IMR-90 (cell line): ENCODE measurements around the gene TM9SF4. TPM values are rescaled to one million over a fixed set of nuclear protein-coding genes. Genes with fewer than 3 reads are reported as not detected.
"Not testable (repeated sequence)": the region's sequence is repeated elsewhere in the genome, so short reads cannot be mapped to it uniquely, and the experiment has no call there.

Experiments used
- ATAC-seq: fragments of 200-7000 bp; cut with Tn5 transposase; 2 replicates; pipeline ENCODE4 v1.9.1; 2020; ENCODE audit warnings: low read depth, mild to moderate bottlenecking, moderate library complexity
- BruUV-seq: library from RNA; stranded (reverse); fragments of 400-500 nt; replicated peaks from 2 replicates; lab custom pipeline; 2021; lab: Mats Ljungman, UMichigan
- CTCF ChIA-PET: fragments of 300-600 bp; formaldehyde crosslinking; extraction: SDS; loops from one replicate; lab custom pipeline; 2021; ENCODE audit warnings: antibody characterized with exemption; lab: Yijun Ruan, JAX
- POLR2A ChIA-PET: fragments of 300-600 bp; sonication (Branson Sonifier 250); formaldehyde crosslinking; loops from one replicate; lab custom pipeline; 2022; ENCODE audit warnings: antibody characterized with exemption; ENCODE audit not compliant: unreplicated experiment; lab: Charles Lee
- DNase-seq: peaks from one replicate; pipeline ENCODE4 v3.0.0; 2013
- H2AFZ ChIP-seq: replicated peaks from 2 replicates; pipeline ENCODE3; 2013; ENCODE audit warnings: low read length, mild to moderate bottlenecking; ENCODE audit not compliant: poor library complexity
- H2AK5ac ChIP-seq: 2 replicates; pipeline ENCODE4 v1.6.1; 2013; ENCODE audit warnings: low read depth, low read length, inconsistent platforms
- H2AK9ac ChIP-seq: replicated peaks from 2 replicates; pipeline ENCODE3; 2013; ENCODE audit warnings: mild to moderate bottlenecking, low read depth, low read length, moderate library complexity; ENCODE audit not compliant: poor library complexity
- H2BK120ac ChIP-seq: 2 replicates; pipeline ENCODE4 v1.6.1; 2013; ENCODE audit warnings: low read depth, low read length, inconsistent platforms
- H2BK15ac ChIP-seq: 3 replicates; pipeline ENCODE4 v1.6.1; 2013; ENCODE audit warnings: low read depth, low read length, inconsistent platforms
- H2BK20ac ChIP-seq: 2 replicates; pipeline ENCODE4 v1.6.1; 2013; ENCODE audit warnings: low read depth, mild to moderate bottlenecking, inconsistent platforms, low read length, moderate library complexity
- H2BK5ac ChIP-seq: 2 replicates; pipeline ENCODE4 v1.6.1; 2013; ENCODE audit warnings: mild to moderate bottlenecking, low read depth, low read length, inconsistent platforms; ENCODE audit not compliant: poor library complexity, severe bottlenecking
- H3K14ac ChIP-seq: replicated peaks from 2 replicates; pipeline ENCODE4 v1.6.1; 2013; ENCODE audit warnings: low read depth, low read length, inconsistent platforms
- H3K18ac ChIP-seq: 2 replicates; pipeline ENCODE4 v1.6.1; 2013; ENCODE audit warnings: low read depth, low read length, control low read depth
- H3K23ac ChIP-seq: 2 replicates; pipeline ENCODE4 v1.6.1; 2013; ENCODE audit warnings: low read depth, low read length, inconsistent platforms
- H3K27ac ChIP-seq: 2 replicates; pipeline ENCODE4 v1.5.1; 2013; ENCODE audit warnings: mild to moderate bottlenecking, control low read depth, low read length; ENCODE audit not compliant: insufficient read depth
- H3K27me3 ChIP-seq: 2 replicates; pipeline ENCODE4 v1.6.1; 2013; ENCODE audit warnings: low read length; ENCODE audit not compliant: control insufficient read depth, insufficient read depth
- H3K36me3 ChIP-seq: 2 replicates; pipeline ENCODE4 v1.6.1; 2013; ENCODE audit warnings: low read length, mixed read lengths; ENCODE audit not compliant: control insufficient read depth, insufficient read depth
- H3K4ac ChIP-seq: 2 replicates; pipeline ENCODE4 v1.6.1; 2013; ENCODE audit warnings: low read depth, low read length, inconsistent platforms
- H3K4me1 ChIP-seq: 2 replicates; pipeline ENCODE4 v1.6.1; 2013; ENCODE audit warnings: low read length, mixed read lengths; ENCODE audit not compliant: control insufficient read depth, insufficient read depth
- H3K4me2 ChIP-seq: 2 replicates; pipeline ENCODE4 v1.6.1; 2013; ENCODE audit warnings: low read depth, mild to moderate bottlenecking, control low read depth, low read length, moderate library complexity
- H3K4me3 ChIP-seq: 2 replicates; pipeline ENCODE4 v1.5.1; 2013; ENCODE audit warnings: low read depth, mild to moderate bottlenecking, control low read depth, low read length, moderate library complexity; ENCODE audit not compliant: insufficient read depth
- H3K56ac ChIP-seq: 2 replicates; pipeline ENCODE4 v1.6.1; 2013; ENCODE audit warnings: low read length, inconsistent platforms; ENCODE audit not compliant: insufficient read depth; ENCODE audit errors: extremely low read depth
- H3K79me1 ChIP-seq, 2 experiments: 2 replicates each; pipeline ENCODE4 v1.6.1; 2013; ENCODE audit warnings: low read length in 2 of 2, inconsistent platforms in 1 of 2, low read depth in 1 of 2
- H3K9ac ChIP-seq: 2 replicates; pipeline ENCODE4 v1.6.1; 2013; ENCODE audit warnings: low read depth, low read length, control low read depth
- H3K9me1 ChIP-seq: 2 replicates; pipeline ENCODE4 v1.6.1; 2013; ENCODE audit warnings: low read length, inconsistent platforms; ENCODE audit not compliant: insufficient read depth
- H3K9me3 ChIP-seq: 2 replicates; pipeline ENCODE4 v1.6.1; 2013; ENCODE audit warnings: low read length; ENCODE audit not compliant: control insufficient read depth, insufficient read depth
- H4K20me1 ChIP-seq: 2 replicates; pipeline ENCODE4 v1.6.1; 2013; ENCODE audit warnings: low read length, inconsistent platforms; ENCODE audit not compliant: insufficient read depth
- H4K5ac ChIP-seq: 2 replicates; pipeline ENCODE4 v1.6.1; 2013; ENCODE audit warnings: mild to moderate bottlenecking, low read depth, low read length, control low read depth
- H4K8ac ChIP-seq, 2 experiments: 2 replicates each; pipeline ENCODE4 v1.6.1; 2013; ENCODE audit warnings: low read depth in 2 of 2, low read length in 2 of 2, control low read depth in 1 of 2, inconsistent platforms in 1 of 2
- H4K91ac ChIP-seq: 2 replicates; pipeline ENCODE4 v1.6.1; 2013; ENCODE audit warnings: low read depth, low read length, inconsistent platforms; ENCODE audit not compliant: insufficient read depth
- WGBS, 2 experiments: methylation state at CpG; one replicate each; pipeline versions ENCODE4 v1.1.5 to v1.1.7; 2013; ENCODE audit warnings: missing lambda C conversion rate in 2 of 2; ENCODE audit not compliant: insufficient read length in 1 of 2; ENCODE audit errors: extremely low coverage in 2 of 2; 5-methylcytosine and 5-hydroxymethylcytosine counted together
- dilution Hi-C: fragments of 300-500 bp; cut with HindIII; formaldehyde crosslinking; loops from one replicate; pipeline ENCODE4 v1.14.3; 2018; ENCODE audit warnings: low sequenced_read_pairs; ENCODE audit not compliant: unreplicated experiment
- in situ Hi-C: fragments of 300-500 bp; cut with MboI; formaldehyde crosslinking; loops from 3 replicates; pipeline ENCODE4 v1.14.3; 2019; ENCODE audit warnings: low sequenced_read_pairs, inconsistent platforms, mixed read lengths
- intact Hi-C: fragments of 100-400 bp; cut with micrococcal nuclease; formaldehyde crosslinking; loops from 2 replicates; pipeline ENCODE4 v1.10.0; 2022
- polyA plus RNA-seq, 3 experiments: library from polyadenylated mRNA; depleted of rRNA; stranded (reverse); fragments of >200 nt; gene quantifications; 2 replicates each; pipeline ENCODE4 v1.2.3, GENCODE V29; 2012; ENCODE audit warnings: low replicate concordance in 1 of 3
- total RNA-seq: library from RNA; depleted of rRNA; stranded (reverse); fragments of >200 nt; gene quantifications from 2 replicates; pipeline ENCODE4 v1.2.3, GENCODE V29; 2012

The TM9SF4 gene
- total and polyA plus RNA-seq, 2 of the 4 experiments (the other 2 are of a cell fraction): 35.3 to 59.1 TPM

DNA sequence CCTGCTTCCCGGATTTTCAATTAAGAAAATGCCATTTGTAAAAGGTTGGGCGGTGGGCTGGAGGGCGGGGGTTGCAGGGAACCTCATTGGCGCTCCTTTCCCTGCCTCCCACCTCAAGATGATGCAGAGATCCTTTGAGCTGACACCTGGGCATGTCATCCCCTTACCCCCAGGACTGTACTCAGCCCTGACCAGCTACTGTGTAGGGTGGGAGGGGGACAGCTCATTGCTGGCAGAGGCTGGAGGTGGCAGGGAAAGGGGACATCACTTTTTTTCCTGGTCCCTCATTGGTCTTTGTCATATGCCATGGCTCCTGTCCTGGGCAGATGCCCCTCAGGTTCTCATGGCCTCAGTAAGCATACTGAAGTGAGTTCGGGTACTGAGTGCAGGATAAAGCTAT, 83.8 kb downstream of the TM9SF4 start:
- H3K4ac ChIP-seq, H2BK15ac ChIP-seq, H3K23ac ChIP-seq, H2AFZ ChIP-seq, H3K56ac ChIP-seq, H4K20me1 ChIP-seq, H3K27me3 ChIP-seq, H2BK20ac ChIP-seq, H3K27ac ChIP-seq, H4K91ac ChIP-seq, POLR2A ChIA-PET, H4K5ac ChIP-seq, intact Hi-C loops, ATAC-seq, H2BK120ac ChIP-seq, in situ Hi-C loops, CTCF ChIA-PET, H3K4me2 ChIP-seq, H3K9me3 ChIP-seq, H3K4me1 ChIP-seq, H3K4me3 ChIP-seq, H4K8ac ChIP-seq, H2AK5ac ChIP-seq, BruUV-seq, dilution Hi-C loops, H2AK9ac ChIP-seq, DNase-seq, H3K9ac ChIP-seq, H3K14ac ChIP-seq, H3K18ac ChIP-seq, H2BK5ac ChIP-seq: not testable (repeated sequence)
- WGBS, 2 experiments: no CpG with 5 or more reads among the region's 5 CpGs
- H3K9me1 ChIP-seq: peaks cover 17% of the 10 kb centered on the region
- H3K79me1 ChIP-seq: peaks cover 10 to 47% of the 10 kb centered on the region in 2 experiments; a peak in 2 of 4 replicates
- H3K36me3 ChIP-seq: peaks cover 31% of the 10 kb centered on the region
